H7 (cell line): ENCODE data around the gene ADH4. TPM values are rescaled to one million over a fixed set of nuclear protein-coding genes. Genes with fewer than 3 reads are reported as not detected.
"Not testable (repeated sequence)": the region's sequence is repeated elsewhere in the genome, so short reads cannot be mapped to it uniquely, and the experiment has no call there.

Experiments
- DNase-seq: peaks from one replicate; pipeline ENCODE4 v3.0.0; 2012
- H3K27me3 ChIP-seq: 2 replicates; pipeline ENCODE4 v1.6.0; 2011; ENCODE audit warnings: mild to moderate bottlenecking, low read length; ENCODE audit not compliant: control insufficient read depth, insufficient read depth
- H3K36me3 ChIP-seq: replicated peaks from 2 replicates; pipeline ENCODE4 v1.5.1; 2011; ENCODE audit warnings: low read length; ENCODE audit not compliant: control insufficient read depth, insufficient read depth
- H3K4me3 ChIP-seq: 2 replicates; pipeline ENCODE4 v1.5.1; 2011; ENCODE audit warnings: low read depth, mild to moderate bottlenecking, control low read depth, low read length, moderate library complexity; ENCODE audit not compliant: insufficient read depth
- total RNA-seq: library from RNA; depleted of rRNA; stranded (reverse); fragments of >200 nt; shearing (Covaris generic); gene quantifications from 2 replicates; pipeline ENCODE4 v1.2.3, GENCODE V29; 2014; rRNA removed

The ADH4 gene
- 0.55 TPM in 2 replicates for total RNA-seq

DNA sequence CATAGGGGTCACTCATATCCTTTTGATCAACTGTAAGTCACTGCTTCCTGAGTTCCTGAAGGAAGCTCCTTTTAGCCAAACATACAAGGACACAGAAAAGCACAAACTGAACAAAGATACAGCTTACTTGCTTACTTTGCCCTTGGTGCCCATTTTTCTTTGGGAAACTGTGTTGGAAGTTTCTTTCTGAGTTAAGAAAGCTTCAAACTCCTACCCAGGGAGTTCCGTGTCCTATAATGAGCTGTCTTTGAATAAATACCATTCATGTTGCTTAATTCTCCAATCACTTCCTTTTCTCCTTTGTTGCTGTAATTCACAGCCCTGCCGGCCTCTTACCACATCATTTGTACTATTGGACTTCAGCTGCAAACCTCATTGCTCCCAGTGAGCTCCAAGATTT lies at the start of gene ADH4:
Gene ADH4, minus strand, starts transcription at position 228 of the 400 bp plus-strand sequence. Its CDS starts 75 bp downstream, at position 153.
- H3K27me3 ChIP-seq: no peaks in the 10 kb centered on the region
- DNase-seq: no peak
- H3K4me3 ChIP-seq: no peak within 1 kb of the TSS
- H3K36me3 ChIP-seq: no peaks in the 10 kb centered on the region

DNA sequence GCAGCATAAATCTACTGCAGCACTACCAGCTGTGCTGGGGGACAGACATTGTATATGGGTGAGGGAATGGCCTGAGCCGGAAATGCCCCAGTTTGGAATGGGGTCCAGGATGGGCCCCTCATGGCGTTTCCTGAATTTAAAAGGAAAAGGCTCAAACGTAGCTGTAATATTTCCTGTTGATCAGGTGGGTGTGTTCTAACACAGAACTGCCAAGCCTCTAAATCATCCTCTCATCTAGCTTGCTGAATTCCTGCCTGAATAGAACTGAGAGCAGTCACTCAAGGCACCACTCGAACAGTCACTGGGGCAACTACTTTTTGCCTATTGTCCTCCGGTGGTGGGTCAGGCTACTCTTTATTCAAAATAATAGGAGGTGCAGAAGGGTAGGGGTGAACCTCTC lies 46.2 kb upstream of the ADH4 start:
- no peak for DNase-seq
- no peaks in the 10 kb centered on the region for H3K27me3 ChIP-seq

DNA sequence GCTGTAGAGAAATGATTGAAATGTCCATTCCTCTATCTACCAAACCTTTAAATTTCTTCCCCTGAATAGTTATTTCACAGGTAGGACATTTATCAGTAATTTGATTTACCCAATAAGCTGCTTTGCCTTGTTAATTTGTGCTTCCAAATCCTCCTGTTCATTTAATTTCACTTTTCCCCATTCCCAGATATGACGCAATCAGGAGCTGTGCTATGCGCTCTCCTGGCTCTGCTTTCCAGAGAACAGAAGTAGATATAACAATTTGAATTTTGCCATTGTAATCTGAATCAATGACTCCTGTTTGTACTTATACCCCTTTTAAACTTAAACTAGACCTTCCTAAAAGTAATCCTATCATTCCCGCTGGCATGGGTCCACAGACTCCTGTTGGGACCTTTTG lies 45.8 kb upstream of the ADH4 start:
- H3K27me3 ChIP-seq, H3K4me3 ChIP-seq, H3K36me3 ChIP-seq, DNase-seq: not testable (repeated sequence)

More for the DNA sequence above, 46.2 kb upstream of the ADH4 start:
- H3K36me3 ChIP-seq: no peaks in the 10 kb centered on the region
- no peak overlapping the region for H3K4me3 ChIP-seq

DNA sequence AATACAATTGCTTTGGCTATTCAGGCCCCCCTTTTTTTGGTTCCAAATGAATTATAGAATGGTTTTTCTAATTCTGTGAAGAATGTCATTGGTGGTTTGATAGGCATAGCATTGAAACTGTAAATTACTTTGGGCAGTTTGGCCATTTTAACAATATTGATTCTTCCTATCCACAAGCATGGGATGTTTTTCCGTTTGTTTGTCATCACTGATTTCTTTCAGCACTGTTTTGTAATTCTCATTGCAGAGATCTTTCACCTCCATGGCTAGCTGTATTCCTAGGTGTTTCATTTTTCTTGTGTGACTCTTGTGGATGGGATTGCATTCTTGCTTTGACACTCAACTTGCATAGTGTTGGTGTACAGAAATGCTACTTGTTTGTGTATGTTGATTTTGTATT lies 41.9 kb upstream of the ADH4 start:
- no peak for DNase-seq

DNA sequence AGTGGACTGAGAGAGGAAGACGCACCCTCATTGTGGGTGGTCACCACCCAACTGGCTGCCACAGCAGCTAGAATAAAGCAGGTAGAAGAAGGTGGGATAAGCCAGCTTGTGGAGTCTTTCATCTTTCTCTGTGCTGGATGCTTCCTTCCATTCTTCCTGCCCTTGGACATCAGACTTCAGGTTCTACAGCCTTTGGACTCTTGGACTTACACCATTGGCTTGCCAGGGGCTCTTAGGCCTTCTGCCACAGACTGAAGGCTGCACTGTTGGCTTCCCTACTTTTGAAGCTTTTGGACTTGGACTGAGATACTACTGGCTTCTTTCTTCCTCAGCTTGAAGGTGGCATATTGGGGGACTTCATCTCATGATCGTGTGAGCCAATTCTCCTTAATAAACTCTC lies 41.5 kb upstream of the ADH4 start:
- DNase-seq: no peak
- no peak overlapping the region for H3K4me3 ChIP-seq
- no peaks in the 10 kb centered on the region for H3K27me3 ChIP-seq
- no peaks in the 10 kb centered on the region for H3K36me3 ChIP-seq

More for the DNA sequence above, 41.9 kb upstream of the ADH4 start:
- Histone ChIP-seq H3K36me3 (no peaks in the 10 kb centered on the region), H3K4me3 (no peak overlapping the region), H3K27me3 (no peaks in the 10 kb centered on the region)

DNA sequence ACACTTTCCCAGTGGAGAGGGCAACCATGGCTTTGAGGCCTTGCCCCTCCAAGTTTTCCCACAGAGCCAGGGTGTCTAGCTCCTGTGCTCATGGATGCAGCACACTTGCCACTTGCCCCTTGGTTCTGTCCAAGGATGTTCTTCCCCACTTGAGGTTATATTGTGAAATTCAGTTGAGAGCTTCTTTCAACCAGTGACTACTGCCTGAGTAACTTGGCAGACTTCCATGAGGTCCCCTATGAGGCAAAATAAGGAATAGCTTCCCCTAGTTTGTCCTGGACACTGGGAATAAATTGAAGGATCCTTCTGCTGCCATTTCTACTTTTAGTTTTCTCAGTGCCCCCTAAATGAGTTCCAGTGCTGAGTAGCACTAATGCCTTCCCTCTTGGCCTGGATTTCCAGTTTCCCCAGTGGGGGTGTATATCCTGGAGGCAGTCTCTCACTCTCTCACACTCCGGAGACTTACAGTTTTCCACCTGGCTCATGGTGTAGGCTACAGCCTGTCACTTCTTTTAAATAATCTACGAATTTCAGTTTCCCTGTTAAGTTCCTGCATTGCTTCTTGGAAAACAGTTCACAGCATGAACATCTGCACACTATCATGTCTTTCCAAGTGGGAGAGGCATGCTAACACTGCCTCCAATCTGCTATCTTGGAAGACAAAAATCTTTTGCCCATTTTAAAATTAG lies 36.4 kb upstream of the ADH4 start:
- H3K36me3 ChIP-seq: no peaks in the 10 kb centered on the region
- H3K27me3 ChIP-seq: no peaks in the 10 kb centered on the region
- no peak for DNase-seq
- no peak overlapping the region for H3K4me3 ChIP-seq

DNA sequence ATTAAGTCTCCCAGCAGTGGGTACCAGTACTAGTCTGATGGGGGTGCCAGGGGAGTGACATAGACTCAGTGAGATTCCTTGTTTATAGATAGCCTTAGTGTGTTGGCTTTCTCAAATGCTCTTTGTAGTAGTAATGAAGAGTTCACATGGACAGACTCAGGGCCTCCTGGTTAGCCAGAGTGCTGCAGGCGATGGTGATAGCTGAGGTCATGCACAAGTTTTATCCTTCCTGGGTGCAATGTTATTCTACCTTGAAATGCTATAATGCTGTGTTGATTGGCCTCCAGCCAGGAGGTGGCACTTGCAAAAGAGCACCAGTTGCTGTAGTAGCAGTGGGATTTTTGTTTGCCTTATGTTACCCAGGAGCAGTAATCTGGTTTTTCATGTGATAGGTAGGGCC lies 35.5 kb upstream of the ADH4 start:
- no peaks in the 10 kb centered on the region for H3K36me3 ChIP-seq
- DNase-seq: no peak
- no peak overlapping the region for H3K4me3 ChIP-seq
- H3K27me3 ChIP-seq: no peaks in the 10 kb centered on the region

DNA sequence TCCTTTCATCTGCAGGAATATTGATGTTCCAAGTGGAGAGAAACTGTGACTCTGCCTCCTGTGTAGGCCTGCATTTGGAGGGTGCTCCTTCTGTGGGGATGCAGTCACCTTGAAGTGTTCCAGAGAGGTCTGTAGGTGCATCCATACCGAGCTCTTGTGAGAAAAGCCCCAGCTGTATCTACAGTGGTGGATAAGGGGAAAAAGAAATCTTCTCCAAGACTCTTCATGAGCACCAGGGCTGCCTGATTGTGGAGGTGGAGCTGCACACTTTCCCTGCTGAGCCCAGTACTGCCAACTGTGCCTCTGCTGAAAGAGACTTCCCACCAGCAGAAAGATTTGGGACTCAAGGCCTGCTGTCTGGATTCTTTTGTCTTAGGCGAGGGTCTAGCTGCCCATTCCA lies 35.1 kb upstream of the ADH4 start:
- Histone ChIP-seq H3K4me3 (no peak overlapping the region), H3K27me3 (no peaks in the 10 kb centered on the region), H3K36me3 (no peaks in the 10 kb centered on the region)
- DNase-seq: no peak

DNA sequence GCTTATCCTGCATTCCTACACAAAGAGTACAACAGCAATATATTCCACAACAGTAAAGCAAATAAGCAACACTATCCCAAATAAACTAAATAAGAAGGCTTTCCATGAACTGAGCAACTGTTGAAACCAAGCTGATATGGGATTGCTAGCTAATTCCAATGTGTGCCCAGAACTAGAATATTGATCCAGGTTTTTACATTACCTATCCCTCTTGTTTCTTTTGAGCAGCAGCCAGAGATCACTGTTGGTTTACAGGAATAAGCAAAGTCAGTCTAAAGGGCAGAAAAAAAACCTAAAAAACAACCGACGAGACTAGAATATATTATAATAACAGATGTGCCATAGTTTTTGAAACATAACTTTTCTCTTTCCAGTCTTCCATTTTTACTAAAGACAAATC lies 22.4 kb upstream of the ADH4 start:
- H3K36me3 ChIP-seq: no peaks in the 10 kb centered on the region
- H3K27me3 ChIP-seq: no peaks in the 10 kb centered on the region
- H3K4me3 ChIP-seq: no peak overlapping the region
- no peak for DNase-seq

DNA sequence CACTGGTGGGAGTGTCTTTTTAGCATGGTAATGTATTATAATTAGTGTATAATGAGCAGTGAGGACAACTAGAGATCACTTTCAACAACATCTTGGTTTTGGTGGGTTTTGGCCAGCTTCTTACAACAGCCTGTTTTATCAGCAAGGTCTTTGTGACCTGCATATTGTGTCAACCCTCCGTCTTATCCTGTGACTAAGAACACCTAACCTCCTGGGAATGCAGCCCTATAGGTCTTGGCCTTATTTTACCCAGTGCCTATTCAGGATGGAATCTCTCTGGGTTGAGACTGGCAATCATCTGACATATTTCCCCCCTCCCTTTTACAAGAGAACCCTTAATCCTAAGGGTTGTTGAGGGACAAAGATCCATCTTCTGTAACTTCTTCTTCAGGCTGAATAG lies 21.9 kb upstream of the ADH4 start:
- Histone ChIP-seq H3K36me3 (no peaks in the 10 kb centered on the region), H3K27me3 (no peaks in the 10 kb centered on the region), H3K4me3 (no peak overlapping the region)
- DNase-seq: no peak

DNA sequence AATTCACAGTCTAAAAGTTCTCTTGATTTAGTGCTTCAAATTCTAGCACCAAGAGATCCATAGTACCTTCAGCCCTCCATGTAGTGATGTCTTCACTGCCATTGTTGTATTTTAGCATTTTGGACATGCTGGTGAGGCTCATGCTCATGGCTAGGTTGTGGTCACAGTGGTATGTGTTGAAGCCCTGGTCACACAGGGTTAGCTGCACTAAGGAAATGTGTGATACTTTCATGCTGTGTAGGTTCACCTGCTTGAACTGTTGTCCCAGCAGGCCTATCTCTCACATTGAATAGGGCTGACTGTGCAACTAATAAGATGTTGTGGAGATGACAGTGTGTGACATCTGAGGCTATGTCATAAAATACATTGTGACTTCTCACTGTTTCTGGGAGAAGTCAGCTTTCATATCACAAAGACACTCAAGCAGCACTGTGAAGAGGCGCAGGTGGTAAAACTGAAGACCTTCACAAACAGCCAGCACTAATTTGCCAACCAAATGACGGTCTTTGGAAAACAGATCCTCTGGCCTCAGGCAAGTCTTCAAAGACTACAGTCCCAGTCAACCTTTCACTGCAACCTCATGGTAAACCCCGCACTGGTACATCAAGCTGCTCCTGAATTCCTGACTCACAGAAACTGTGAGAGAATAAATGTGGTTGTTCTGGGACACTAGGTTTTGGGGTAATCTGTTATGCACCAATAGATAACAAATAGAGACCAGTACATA lies 17.4 kb upstream of the ADH4 start:
- no peaks in the 10 kb centered on the region for H3K27me3 ChIP-seq
- no peak for DNase-seq
- H3K4me3 ChIP-seq: no peak overlapping the region
- no peaks in the 10 kb centered on the region for H3K36me3 ChIP-seq

DNA sequence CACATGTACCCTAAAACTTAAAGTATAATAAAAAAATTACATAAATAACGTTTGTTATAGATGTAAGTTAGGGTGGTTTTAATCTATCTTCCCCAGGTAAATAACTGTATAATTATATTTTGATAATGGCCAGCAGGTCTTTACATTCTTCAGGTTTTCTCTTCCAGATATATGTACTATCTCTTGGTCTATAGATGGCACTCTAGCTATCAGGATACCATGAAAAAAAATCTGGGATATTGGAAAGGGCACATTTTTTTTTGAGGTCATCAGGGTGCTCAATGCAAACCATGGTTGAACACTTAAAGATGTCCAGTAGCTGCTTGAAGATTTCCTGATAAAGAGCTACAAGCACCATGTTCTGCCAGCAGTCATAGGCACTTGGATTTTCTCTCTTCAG lies 15.6 kb upstream of the ADH4 start:
- no peak overlapping the region for H3K4me3 ChIP-seq
- no peaks in the 10 kb centered on the region for H3K36me3 ChIP-seq
- no peaks in the 10 kb centered on the region for H3K27me3 ChIP-seq
- no peak for DNase-seq

DNA sequence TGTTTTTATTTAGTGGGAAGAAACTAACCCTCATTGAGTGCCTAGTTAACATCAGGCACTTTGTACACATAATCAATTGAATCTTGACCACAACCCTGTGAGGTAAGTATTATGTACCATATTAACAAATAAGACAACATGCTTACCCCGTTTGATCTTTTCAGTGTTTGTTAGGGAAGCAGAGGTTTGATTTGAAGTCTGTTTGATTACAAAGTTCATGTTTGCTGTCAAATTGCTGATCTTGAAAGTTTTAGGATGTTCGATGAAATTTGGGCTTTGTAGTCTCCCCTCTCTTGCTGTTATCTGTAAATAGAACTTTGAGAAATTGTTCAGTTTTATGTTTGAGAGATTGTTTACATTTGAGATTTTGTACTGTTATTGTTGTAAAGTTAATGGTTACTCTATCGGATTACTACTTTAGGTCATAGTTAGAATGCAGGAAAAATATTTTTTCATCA lies 13.4 kb upstream of the ADH4 start:
- DNase-seq: no peak
- H3K27me3 ChIP-seq: no peaks in the 10 kb centered on the region
- H3K36me3 ChIP-seq: no peaks in the 10 kb centered on the region
- no peak overlapping the region for H3K4me3 ChIP-seq

DNA sequence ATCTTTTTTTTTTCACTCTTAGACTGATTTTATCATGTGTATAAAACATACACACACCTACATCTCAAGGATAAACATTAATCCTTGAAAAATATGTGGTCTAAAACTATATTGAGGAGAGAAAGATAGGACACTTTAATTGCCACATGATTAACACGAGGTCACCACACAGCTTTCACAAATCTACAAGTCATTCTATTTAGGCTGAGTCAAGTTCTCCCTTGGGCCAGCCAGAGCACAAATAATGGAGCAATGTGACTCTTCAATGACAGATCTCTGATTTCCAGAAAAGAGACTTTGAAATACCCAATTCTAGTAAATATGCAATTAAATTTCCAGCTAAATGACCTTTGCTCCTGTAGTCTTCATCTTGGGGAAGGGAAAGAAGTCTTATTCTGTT lies 12.9 kb upstream of the ADH4 start:
- no peaks in the 10 kb centered on the region for H3K36me3 ChIP-seq
- H3K4me3 ChIP-seq: no peak overlapping the region
- no peaks in the 10 kb centered on the region for H3K27me3 ChIP-seq
- DNase-seq: no peak

DNA sequence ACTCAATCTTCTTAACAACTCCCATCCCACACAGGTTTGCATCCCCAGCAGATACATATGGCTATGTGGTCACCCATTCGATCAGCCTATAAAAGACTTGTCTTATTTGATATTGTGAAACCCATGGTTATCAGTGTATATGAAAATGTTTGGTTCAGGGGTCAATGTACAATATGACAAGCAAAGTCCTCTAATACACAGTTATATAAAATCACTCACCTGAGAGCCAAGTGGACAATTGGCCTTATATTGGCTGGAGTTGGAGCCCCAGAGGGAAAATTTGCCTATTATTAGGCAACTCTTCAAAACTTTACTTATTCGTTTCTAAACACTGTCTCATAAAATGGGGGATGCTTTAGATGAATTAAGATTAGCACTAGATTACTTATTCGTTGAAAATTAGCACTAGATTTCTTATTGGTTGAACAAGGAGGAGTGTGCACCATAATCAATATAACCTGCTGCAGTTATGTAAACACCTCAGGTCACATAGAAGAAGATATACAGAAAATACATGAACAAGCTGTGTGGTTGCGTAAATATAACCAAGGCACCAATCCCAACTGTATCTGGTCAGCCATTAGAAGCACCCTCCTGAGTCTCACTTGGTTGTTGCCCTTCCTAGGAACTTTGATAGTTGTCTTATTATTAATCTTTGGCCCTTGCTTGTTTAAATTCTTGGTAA lies 10.7 kb upstream of the ADH4 start:
- no peak for DNase-seq
- H3K27me3 ChIP-seq: no peaks in the 10 kb centered on the region

More for the DNA sequence above, 10.7 kb upstream of the ADH4 start:
- Histone ChIP-seq H3K36me3 (no peaks in the 10 kb centered on the region), H3K4me3 (no peak overlapping the region)
